Spinal cord (tissue), 10 donors: Measurements from ENCODE around the gene NLGN3. TPM values are rescaled to one million over a fixed set of nuclear protein-coding genes. Genes with fewer than 3 reads are reported as not detected.

Experiments
- DNase-seq, 6 donors: peaks; one replicate each; pipeline versions ENCODE4 v3.0.0 to v3.0.0-alpha.2; 2013 to 2015; ENCODE audit warnings: low spot score in 6 of 6, low read depth in 4 of 6
- H3K27ac ChIP-seq: one replicate; pipeline ENCODE4 v1.5.1; 2013; ENCODE audit warnings: low read depth, low read length, control low read depth
- H3K27me3 ChIP-seq: one replicate; pipeline ENCODE4 v1.6.1; 2013; ENCODE audit warnings: low read length; ENCODE audit not compliant: control insufficient read depth, insufficient read depth
- H3K36me3 ChIP-seq: one replicate; pipeline ENCODE4 v1.6.1; 2013; ENCODE audit warnings: low read length; ENCODE audit not compliant: control insufficient read depth, insufficient read depth
- H3K4me1 ChIP-seq: one replicate; pipeline ENCODE4 v1.6.1; 2013; ENCODE audit warnings: low read length; ENCODE audit not compliant: control insufficient read depth, insufficient read depth
- H3K4me3 ChIP-seq: one replicate; pipeline ENCODE4 v1.5.1; 2013; ENCODE audit warnings: low read depth, low read length, control low read depth
- H3K9me3 ChIP-seq: one replicate; pipeline ENCODE4 v1.6.1; 2013; ENCODE audit warnings: low read length; ENCODE audit not compliant: control insufficient read depth, insufficient read depth
- WGBS: methylation state at CpG from one replicate; pipeline ENCODE4 v1.1.5; 2013; ENCODE audit warnings: missing lambda C conversion rate; ENCODE audit not compliant: insufficient coverage; 5-methylcytosine and 5-hydroxymethylcytosine counted together
- polyA plus RNA-seq, 2 donors: library from polyadenylated mRNA; unstranded; fragments of 120-200 nt; gene quantifications; one replicate each; pipeline ENCODE4 v1.2.1, GENCODE V29; 2013; ENCODE audit not compliant: insufficient read length in 2 of 2
- total RNA-seq, 2 donors: library from RNA; depleted of rRNA in 1 of 2; stranded (reverse); fragments of 120-200 nt in 1 of 2; fragments of >200 nt in 1 of 2; gene quantifications; one replicate each; pipeline versions ENCODE4 v1.2.3 to v1.2.4, GENCODE V29; 2013 to 2014
- donor health status: healthy.

The NLGN3 gene
- total and polyA plus RNA-seq, 4 donors, result 31.2 to 148 (median 80.5) TPM

DNA sequence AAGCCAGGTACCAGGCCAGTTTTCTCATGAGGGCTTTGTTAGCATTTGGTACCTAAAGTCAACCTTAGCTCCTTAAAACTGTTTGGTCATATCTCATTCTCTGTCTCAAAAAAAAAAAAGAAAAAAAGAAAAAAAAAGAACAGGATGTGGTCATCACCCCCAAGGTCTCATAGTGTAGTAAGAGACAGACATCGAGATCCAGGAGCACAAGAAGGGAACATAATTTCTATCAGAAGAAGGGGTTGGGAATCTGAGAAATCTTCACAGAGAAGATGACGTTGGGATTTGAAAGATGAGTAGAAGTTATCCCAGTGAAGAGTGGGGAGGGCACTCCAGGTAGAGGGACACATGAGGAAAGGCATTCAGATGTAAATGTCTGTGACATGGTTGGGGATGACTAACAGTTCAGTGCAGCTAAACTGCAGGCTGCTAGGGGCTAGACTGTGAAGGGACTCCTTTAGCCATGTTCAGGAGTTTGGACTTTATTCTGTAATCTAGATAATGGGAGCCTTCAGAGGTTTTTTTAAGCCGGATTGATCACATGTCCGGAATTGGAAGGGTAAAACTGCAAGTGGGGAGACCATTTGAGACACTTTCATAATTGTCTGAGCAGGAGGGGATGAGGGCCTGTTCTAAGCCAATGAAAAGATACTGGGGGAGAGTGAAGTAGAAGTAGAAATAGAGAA, 51.5 kb downstream of the NLGN3 start:
- no peaks in the 10 kb centered on the region for H3K36me3 ChIP-seq
- H3K9me3 ChIP-seq, result no peaks in the 10 kb centered on the region
- no peaks in the 10 kb centered on the region for H3K27me3 ChIP-seq
- no peak overlapping the region for H3K4me3 ChIP-seq
- H3K4me1 ChIP-seq, result no peaks in the 10 kb centered on the region
- 55% methylated on average over 4 of the region's 4 CpGs for WGBS
- no peak overlapping the region for H3K27ac ChIP-seq
- DNase-seq, result no peak

DNA sequence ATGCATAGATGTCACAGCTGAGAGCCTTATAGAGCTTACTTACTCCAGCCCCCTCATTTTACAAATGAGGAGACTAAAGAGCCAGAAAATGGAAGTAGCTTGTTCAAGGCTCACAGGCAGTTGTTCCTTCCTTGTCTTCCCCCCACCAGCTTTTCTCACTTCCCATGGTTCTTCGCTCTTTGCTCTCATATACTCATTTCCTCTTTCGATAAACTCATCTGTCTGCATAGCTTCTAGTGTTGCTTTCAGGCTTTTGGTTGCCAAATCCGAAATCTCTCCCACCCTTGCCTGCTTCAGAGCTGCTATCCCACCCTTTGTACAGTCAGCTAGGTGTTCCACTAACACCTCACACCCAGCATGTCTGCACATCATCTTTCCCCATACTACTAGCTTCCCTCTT, 53.4 kb downstream of the NLGN3 start:
- Histone ChIP-seq H3K36me3 (no peaks in the 10 kb centered on the region), H3K27me3 (no peaks in the 10 kb centered on the region), H3K9me3 (no peaks in the 10 kb centered on the region), H3K4me3 (no peak overlapping the region), H3K4me1 (no peaks in the 10 kb centered on the region), H3K27ac (no peak overlapping the region)
- 81% methylated on average over 3 of the region's 3 CpGs for WGBS
- DNase-seq, result no peak

DNA sequence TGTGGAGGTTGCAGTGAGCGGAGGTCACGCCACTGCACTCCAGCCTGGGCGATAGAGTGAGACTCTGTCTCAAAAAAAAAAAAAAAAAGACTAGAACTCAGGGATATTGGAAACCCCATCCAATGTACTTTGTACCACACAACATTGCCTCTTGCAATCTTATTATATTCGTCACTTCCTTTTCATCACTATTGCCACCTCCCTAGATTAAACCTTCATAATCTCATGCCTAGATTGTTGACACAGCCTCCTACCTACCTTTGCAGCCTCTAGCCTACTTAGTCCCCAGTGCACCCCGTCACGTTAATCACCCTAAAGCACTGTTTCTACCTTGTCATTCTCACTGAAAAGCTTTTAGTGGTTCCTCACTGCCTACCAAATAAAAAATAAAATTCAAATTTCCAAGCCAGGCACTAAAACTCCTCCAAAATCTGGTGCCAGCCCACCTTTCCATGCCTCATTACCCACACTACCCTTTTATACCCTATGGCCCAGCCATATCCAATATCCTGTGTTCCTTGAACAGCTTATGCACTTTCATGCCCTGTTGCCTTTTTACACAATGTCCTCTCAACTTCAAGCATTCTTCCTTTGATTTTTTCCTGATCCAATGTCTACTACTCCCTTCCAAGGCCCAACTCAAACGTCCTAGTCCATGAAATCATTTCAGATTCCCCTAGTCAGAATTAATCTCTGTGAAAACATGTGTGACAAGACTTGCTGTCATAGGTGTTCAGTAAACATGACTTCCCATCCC, 54.8 kb downstream of the NLGN3 start:
- H3K4me1 ChIP-seq, result no peaks in the 10 kb centered on the region
- 87% methylated on average over 7 of the region's 7 CpGs for WGBS
- no peak overlapping the region for H3K4me3 ChIP-seq
- no peaks in the 10 kb centered on the region for H3K36me3 ChIP-seq
- no peak for DNase-seq
- no peaks in the 10 kb centered on the region for H3K9me3 ChIP-seq
- H3K27ac ChIP-seq, result no peak overlapping the region
- no peaks in the 10 kb centered on the region for H3K27me3 ChIP-seq

DNA sequence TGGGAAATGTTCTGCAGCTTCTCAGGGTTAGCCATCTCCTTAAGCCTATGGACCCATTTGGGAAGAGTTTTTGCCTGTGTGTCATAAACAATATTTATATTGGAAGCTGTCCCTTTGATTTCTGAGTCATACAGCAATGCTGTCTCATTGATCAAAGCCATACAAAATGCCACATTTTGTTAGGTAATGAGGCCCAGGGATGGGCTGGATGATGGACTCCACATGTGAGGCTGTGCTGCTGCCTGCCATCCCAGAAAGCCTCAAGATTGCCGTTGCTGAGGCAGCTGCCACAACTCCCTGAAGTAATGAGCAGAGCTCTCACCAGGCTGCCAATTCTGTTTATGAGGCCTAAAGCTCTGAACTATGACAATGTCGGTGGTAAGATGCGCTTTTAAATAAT, 66.2 kb downstream of the NLGN3 start:
- DNase-seq, result peak in 1 of 6 donors; percentile 44
- Histone ChIP-seq H3K27ac (no peak overlapping the region), H3K36me3 (no peaks in the 10 kb centered on the region), H3K4me1 (no peaks in the 10 kb centered on the region), H3K4me3 (no peak overlapping the region), H3K27me3 (no peaks in the 10 kb centered on the region), H3K9me3 (no peaks in the 10 kb centered on the region)
- WGBS, result 70% methylated on average over 3 of the region's 3 CpGs

DNA sequence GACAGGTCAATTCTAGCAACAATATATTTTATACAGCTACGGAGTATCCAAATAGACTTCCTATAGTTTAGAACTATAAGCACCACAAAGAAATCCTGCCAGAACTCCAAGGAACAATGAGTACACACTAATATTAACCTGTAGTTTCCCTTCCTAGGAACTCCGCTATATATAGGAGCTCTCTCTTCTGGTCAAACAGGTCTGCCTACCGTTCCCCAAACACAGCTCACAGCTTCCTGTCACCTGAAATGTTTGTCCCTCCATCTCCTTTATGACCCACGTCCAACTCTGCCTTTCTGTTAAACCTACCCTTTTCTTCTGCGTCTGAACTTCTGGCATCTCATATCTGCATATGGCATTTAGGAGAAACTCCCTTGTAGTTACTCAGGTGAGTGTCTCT, 67.9 kb downstream of the NLGN3 start:
- H3K27ac ChIP-seq, result no peak overlapping the region
- 76% methylated on average over 3 of the region's 5 CpGs for WGBS
- no peak for DNase-seq
- H3K4me1 ChIP-seq, result no peaks in the 10 kb centered on the region
- no peak overlapping the region for H3K4me3 ChIP-seq
- no peaks in the 10 kb centered on the region for H3K27me3 ChIP-seq
- no peaks in the 10 kb centered on the region for H3K36me3 ChIP-seq
- H3K9me3 ChIP-seq, result peaks cover under 1% of the 10 kb centered on the region

GRCh38 chrX:71214152-71214551, 69.5 kb downstream of the NLGN3 start:
- Histone ChIP-seq H3K27me3 (no peaks in the 10 kb centered on the region), H3K9me3 (peaks cover 2% of the 10 kb centered on the region), H3K4me1 (no peaks in the 10 kb centered on the region), H3K4me3 (no peak overlapping the region), H3K27ac (no peak overlapping the region), H3K36me3 (no peaks in the 10 kb centered on the region)
- DNase-seq, result no peak
- WGBS, result 57% methylated on average over 1 of the region's 1 CpG

- no peak for DNase-seq
- Histone ChIP-seq H3K4me3 (no peak overlapping the region), H3K36me3 (no peaks in the 10 kb centered on the region), H3K4me1 (no peaks in the 10 kb centered on the region), H3K27me3 (no peaks in the 10 kb centered on the region), H3K27ac (no peak overlapping the region), H3K9me3 (peaks cover 2% of the 10 kb centered on the region)
- WGBS, result 79% methylated on average over 5 of the region's 5 CpGs
These were observed 70.1 kb downstream of the NLGN3 start for GRCh38 chrX:71214604-71215337.

- no peak for DNase-seq
- no peak overlapping the region for H3K4me3 ChIP-seq
- 73% methylated on average over 10 of the region's 10 CpGs for WGBS
- no peaks in the 10 kb centered on the region for H3K36me3 ChIP-seq
- peaks cover 2% of the 10 kb centered on the region for H3K9me3 ChIP-seq
- no peak overlapping the region for H3K27ac ChIP-seq
- H3K27me3 ChIP-seq, result no peaks in the 10 kb centered on the region
- H3K4me1 ChIP-seq, result no peaks in the 10 kb centered on the region
These were observed 70.8 kb downstream of the NLGN3 start for GRCh38 chrX:71215338-71215912.

DNA sequence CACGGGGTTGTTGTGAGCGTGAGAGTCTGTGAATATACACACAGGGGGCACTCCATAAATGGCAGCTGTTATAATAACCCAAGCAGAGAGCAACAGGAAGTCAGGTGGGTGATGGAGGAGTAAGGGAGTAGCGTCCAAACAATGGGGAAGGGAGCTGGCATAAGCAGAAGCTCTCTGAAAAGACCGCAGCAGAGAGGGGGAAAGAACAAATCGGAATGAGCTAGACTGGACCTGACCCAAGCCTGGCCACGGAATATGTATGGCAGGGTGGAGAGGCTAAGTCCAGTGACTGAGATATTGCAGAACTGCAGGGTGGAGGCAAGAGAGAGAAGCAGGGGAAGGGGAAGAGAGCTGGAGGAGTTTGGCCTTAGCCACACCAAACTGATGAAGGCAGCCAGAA, 71.8 kb downstream of the NLGN3 start:
- no peak for DNase-seq
- peaks cover 2% of the 10 kb centered on the region for H3K9me3 ChIP-seq
- H3K27ac ChIP-seq, result no peak overlapping the region
- H3K36me3 ChIP-seq, result no peaks in the 10 kb centered on the region
- no peak overlapping the region for H3K4me3 ChIP-seq
- no peaks in the 10 kb centered on the region for H3K4me1 ChIP-seq
- no peaks in the 10 kb centered on the region for H3K27me3 ChIP-seq
- 46% methylated on average over 6 of the region's 6 CpGs for WGBS
